Panc1 (cell line): ENCODE data around the gene PTBP3. TPM values are rescaled to one million over a fixed set of nuclear protein-coding genes. Genes with fewer than 3 reads are reported as not detected.

Experiments used
- ATAC-seq: fragments of 200-7000 bp; cut with Tn5 transposase; 2 replicates; pipeline ENCODE4 v1.9.1; 2020; ENCODE audit warnings: mild to moderate bottlenecking, moderate library complexity
- BruUV-seq: library from RNA; stranded (reverse); fragments of 400-500 nt; replicated peaks from 2 replicates; lab custom pipeline; 2021; lab: Mats Ljungman, UMichigan
- CTCF ChIA-PET: fragments of 300-600 bp; sonication (Branson Sonifier 250); formaldehyde crosslinking; loops from one replicate; lab custom pipeline; 2022; ENCODE audit warnings: antibody characterized with exemption; lab: Charles Lee
- POLR2A ChIA-PET: fragments of 300-600 bp; sonication (Branson Sonifier 250); formaldehyde crosslinking; loops from one replicate; lab custom pipeline; 2022; ENCODE audit warnings: antibody characterized with exemption; lab: Charles Lee
- DNase-seq: peaks from one replicate; pipeline ENCODE4 v3.0.0-alpha.2; 2010; ENCODE audit warnings: low read depth, low spot score
- H3K27ac ChIP-seq: 2 replicates; pipeline ENCODE4 v1.5.1; 2011; ENCODE audit warnings: mild to moderate bottlenecking, low read length, inconsistent platforms
- H3K27me3 ChIP-seq: fragments of 200-500 bp; sonication (Bioruptor generic); 2 replicates; pipeline ENCODE4 v1.6.0; 2014; ENCODE audit warnings: low read length, inconsistent platforms; ENCODE audit not compliant: control insufficient read depth, insufficient read depth
- H3K36me3 ChIP-seq: fragments of 200-500 bp; sonication (Bioruptor generic); 2 replicates; pipeline ENCODE4 v1.5.1; 2014; ENCODE audit warnings: inconsistent platforms, mild to moderate bottlenecking, low read length, moderate library complexity; ENCODE audit not compliant: control insufficient read depth, insufficient read depth
- H3K4me1 ChIP-seq: 2 replicates; pipeline ENCODE4 v1.5.1; 2011; ENCODE audit warnings: inconsistent platforms, mild to moderate bottlenecking, low read length, moderate library complexity; ENCODE audit not compliant: control insufficient read depth, insufficient read depth
- H3K4me3 ChIP-seq, 2 experiments: 2 replicates each; pipeline ENCODE4 v1.5.1; 2011 to 2012; ENCODE audit warnings: low read depth in 2 of 2, low read length in 2 of 2, mild to moderate bottlenecking in 2 of 2, inconsistent platforms in 1 of 2, moderate library complexity in 1 of 2
- H3K9me3 ChIP-seq: fragments of 200-500 bp; sonication (Bioruptor generic); 2 replicates; pipeline ENCODE4 v1.5.1; 2014; ENCODE audit warnings: low read depth, mild to moderate bottlenecking, inconsistent platforms, low read length, moderate library complexity; ENCODE audit not compliant: control insufficient read depth, insufficient read depth
- POLR2AphosphoS5 ChIP-seq: IDR thresholded peaks from 2 replicates; pipeline ENCODE4 v1.6.1; 2012; ENCODE audit warnings: mild to moderate bottlenecking, low read depth, low read length, moderate library complexity
- SIN3A ChIP-seq: IDR thresholded peaks from 2 replicates; pipeline ENCODE4 v1.6.1; 2012; ENCODE audit warnings: low read depth, mild to moderate bottlenecking, low read length, moderate library complexity, borderline replicate concordance; ENCODE audit not compliant: insufficient read depth
- TCF7L2 ChIP-seq: IDR thresholded peaks from 2 replicates; pipeline ENCODE4 v1.6.1; 2011; ENCODE audit warnings: mild to moderate bottlenecking, low read depth, low read length, inconsistent platforms
- in situ Hi-C: cut with HindIII; loops from 2 replicates; pipeline ENCODE4 v1.10.0; 2016; ENCODE audit warnings: low sequenced_read_pairs, low pct_unique_long_range_greater_than_20kb
- intact Hi-C: fragments of 100-400 bp; cut with micrococcal nuclease; formaldehyde crosslinking; loops from one replicate; pipeline ENCODE4 v1.10.0; 2022; ENCODE audit not compliant: unreplicated experiment
- total RNA-seq: library from RNA; stranded (reverse); gene quantifications from one replicate; pipeline ENCODE4 v1.2.1, GENCODE V29; 2021; ENCODE audit not compliant: unreplicated experiment
- TF ChIP-seq, protein P1 (sequence below): fragments of 450-650 bp; IDR thresholded peaks from 2 replicates; pipeline ENCODE4 v1.5.1; 2017; ENCODE audit warnings: mild to moderate bottlenecking
- TF ChIP-seq, protein P2 (sequence below), 2 experiments: IDR thresholded peaks; 2 replicates each; pipeline ENCODE4 v1.6.1; 2011 to 2012; ENCODE audit warnings: low read depth in 2 of 2, control low read depth in 1 of 2, low read length in 1 of 2, mild to moderate bottlenecking in 1 of 2, moderate library complexity in 1 of 2; ENCODE audit not compliant: insufficient read depth in 1 of 2

Gene PTBP3
- total RNA-seq, 1 experiment from 2014 or later = 82.5 TPM

DNA sequence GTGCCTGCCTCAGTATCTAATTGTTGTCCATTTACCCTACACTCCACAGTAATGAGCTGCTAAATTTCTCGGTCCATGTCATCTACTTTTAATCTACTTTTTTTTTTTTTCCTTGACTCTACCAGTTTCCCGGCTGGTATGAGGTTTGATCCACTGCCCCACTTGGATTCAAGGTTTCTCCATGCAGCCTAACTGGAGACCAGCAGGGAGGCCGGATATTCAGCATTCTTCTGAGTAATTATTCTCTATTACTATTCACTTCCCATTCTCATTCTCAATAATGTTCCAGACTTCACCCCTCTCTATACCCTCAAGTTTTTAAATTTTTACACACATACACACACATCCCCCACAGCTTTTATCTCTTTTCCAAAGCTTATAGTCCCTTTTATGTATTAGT, 107.3 kb downstream of the PTBP3 start:
- ChIA-PET POLR2A (no interaction called here), CTCF (interaction anchor here (0.7 to 0.8 kb wide), 2 partner anchors 12 to 50 kb away, joined by 4 to 5 read pairs; no protein-coding TSS in a partner anchor)
- intact Hi-C loops (no loop called here), in situ Hi-C loops (no loop called here)
- no peak overlapping the region for H3K27ac ChIP-seq
- no peaks in the 10 kb centered on the region for H3K4me1 ChIP-seq
- DNase-seq = no peak
- BruUV-seq = no TSS peak
- no peak overlapping the region for H3K4me3 ChIP-seq
- no peak for TF ChIP-seq POLR2AphosphoS5
- TF ChIP-seq, protein P1, sequence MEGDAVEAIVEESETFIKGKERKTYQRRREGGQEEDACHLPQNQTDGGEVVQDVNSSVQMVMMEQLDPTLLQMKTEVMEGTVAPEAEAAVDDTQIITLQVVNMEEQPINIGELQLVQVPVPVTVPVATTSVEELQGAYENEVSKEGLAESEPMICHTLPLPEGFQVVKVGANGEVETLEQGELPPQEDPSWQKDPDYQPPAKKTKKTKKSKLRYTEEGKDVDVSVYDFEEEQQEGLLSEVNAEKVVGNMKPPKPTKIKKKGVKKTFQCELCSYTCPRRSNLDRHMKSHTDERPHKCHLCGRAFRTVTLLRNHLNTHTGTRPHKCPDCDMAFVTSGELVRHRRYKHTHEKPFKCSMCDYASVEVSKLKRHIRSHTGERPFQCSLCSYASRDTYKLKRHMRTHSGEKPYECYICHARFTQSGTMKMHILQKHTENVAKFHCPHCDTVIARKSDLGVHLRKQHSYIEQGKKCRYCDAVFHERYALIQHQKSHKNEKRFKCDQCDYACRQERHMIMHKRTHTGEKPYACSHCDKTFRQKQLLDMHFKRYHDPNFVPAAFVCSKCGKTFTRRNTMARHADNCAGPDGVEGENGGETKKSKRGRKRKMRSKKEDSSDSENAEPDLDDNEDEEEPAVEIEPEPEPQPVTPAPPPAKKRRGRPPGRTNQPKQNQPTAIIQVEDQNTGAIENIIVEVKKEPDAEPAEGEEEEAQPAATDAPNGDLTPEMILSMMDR = no peak
- TF ChIP-seq SIN3A = no peak
- TF ChIP-seq TCF7L2 = no peak
- TF ChIP-seq, protein P2, sequence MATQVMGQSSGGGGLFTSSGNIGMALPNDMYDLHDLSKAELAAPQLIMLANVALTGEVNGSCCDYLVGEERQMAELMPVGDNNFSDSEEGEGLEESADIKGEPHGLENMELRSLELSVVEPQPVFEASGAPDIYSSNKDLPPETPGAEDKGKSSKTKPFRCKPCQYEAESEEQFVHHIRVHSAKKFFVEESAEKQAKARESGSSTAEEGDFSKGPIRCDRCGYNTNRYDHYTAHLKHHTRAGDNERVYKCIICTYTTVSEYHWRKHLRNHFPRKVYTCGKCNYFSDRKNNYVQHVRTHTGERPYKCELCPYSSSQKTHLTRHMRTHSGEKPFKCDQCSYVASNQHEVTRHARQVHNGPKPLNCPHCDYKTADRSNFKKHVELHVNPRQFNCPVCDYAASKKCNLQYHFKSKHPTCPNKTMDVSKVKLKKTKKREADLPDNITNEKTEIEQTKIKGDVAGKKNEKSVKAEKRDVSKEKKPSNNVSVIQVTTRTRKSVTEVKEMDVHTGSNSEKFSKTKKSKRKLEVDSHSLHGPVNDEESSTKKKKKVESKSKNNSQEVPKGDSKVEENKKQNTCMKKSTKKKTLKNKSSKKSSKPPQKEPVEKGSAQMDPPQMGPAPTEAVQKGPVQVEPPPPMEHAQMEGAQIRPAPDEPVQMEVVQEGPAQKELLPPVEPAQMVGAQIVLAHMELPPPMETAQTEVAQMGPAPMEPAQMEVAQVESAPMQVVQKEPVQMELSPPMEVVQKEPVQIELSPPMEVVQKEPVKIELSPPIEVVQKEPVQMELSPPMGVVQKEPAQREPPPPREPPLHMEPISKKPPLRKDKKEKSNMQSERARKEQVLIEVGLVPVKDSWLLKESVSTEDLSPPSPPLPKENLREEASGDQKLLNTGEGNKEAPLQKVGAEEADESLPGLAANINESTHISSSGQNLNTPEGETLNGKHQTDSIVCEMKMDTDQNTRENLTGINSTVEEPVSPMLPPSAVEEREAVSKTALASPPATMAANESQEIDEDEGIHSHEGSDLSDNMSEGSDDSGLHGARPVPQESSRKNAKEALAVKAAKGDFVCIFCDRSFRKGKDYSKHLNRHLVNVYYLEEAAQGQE (IDR thresholded peaks at IDR 0.05; ENCODE audit: insufficient read depth in 1 of 2, low read depth in 2 of 2, low read length in 1 of 2) = no peak
- no peaks in the 10 kb centered on the region for H3K9me3 ChIP-seq
- H3K27me3 ChIP-seq = no peaks in the 10 kb centered on the region
- no peak for ATAC-seq
- peaks cover 15% of the 10 kb centered on the region for H3K36me3 ChIP-seq

DNA sequence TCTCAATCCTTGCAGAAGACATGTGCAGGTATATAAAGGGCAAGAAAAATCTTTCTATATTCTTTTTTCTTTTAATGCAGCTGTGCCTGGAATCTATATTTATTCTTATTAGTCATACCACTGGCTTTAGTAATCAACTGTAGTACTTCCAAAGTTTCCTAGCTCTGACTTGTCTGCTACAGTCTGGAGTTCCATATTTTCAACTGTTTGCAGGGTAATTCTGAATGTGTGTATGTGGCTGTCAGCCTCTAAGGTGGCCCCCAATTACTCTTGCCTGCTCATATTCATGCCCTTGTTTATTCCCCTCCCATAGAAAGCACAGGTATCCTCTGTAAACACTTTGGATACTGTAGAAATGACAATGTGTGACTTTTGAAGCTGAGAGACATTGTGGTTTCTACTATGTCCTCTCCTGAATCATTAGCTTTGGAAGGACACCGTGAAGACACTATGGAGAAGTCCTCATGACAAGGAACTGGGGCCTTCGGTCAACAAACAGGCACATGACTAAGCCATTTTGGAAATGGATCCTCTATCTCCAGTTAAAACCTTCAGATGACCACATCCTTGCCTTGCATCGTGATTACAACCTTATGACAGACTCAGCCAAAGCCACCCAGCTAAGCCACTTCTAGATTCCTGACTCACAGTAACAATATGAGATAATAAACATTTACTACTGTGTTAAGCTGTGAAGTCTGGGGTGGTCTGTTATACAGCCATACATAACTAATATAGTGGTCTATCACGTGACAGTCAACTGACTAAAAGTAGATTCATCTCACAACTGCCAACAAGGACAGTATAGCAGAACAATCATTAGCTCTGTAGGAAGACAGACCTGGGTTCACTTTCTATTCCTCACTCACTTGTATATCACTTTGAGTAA, 108.8 kb downstream of the PTBP3 start:
- TF ChIP-seq, protein P2 (IDR thresholded peaks at IDR 0.05; ENCODE audit: insufficient read depth in 1 of 2, low read depth in 2 of 2, low read length in 1 of 2) = no peak
- TF ChIP-seq, protein P1 = no peak
- in situ Hi-C loops (no loop called here), intact Hi-C loops (no loop called here)
- no peaks in the 10 kb centered on the region for H3K27me3 ChIP-seq
- POLR2A ChIA-PET = no interaction called here
- H3K36me3 ChIP-seq = peaks cover 15% of the 10 kb centered on the region
- CTCF ChIA-PET = no interaction called here
- no TSS peak for BruUV-seq
- DNase-seq = no peak
- H3K9me3 ChIP-seq = no peaks in the 10 kb centered on the region
- no peaks in the 10 kb centered on the region for H3K4me1 ChIP-seq
- no peak for ATAC-seq
- H3K27ac ChIP-seq = no peak overlapping the region
- H3K4me3 ChIP-seq = no peak overlapping the region
